Retinal pigment epithelial cell (primary cell): ENCODE data around the gene INO80.

Experiments
- DNase-seq: peaks from one replicate; pipeline ENCODE4 v3.0.0-alpha.2; 2010; ENCODE audit warnings: low read depth
- H3K4me3 ChIP-seq: 2 replicates; pipeline ENCODE4 v1.5.1; 2011; ENCODE audit warnings: mild to moderate bottlenecking, low read length, control low read depth, moderate library complexity
- CTCF ChIP-seq: conservative IDR thresholded peaks from 2 replicates; pipeline ENCODE4 v1.5.1; 2011; ENCODE audit warnings: low read depth, low read length, control low read depth, inconsistent platforms

INO80 gene

GRCh38 chr15:40984406-40984805 is 131.7 kb downstream of the INO80 start:
- DNase-seq: no peak
- no peak for TF ChIP-seq CTCF
- H3K4me3 ChIP-seq: no peak overlapping the region

- no peak overlapping the region for H3K4me3 ChIP-seq
- no peak for DNase-seq
- TF ChIP-seq CTCF: no peak
These were observed 133.2 kb downstream of the INO80 start for GRCh38 chr15:40982855-40983254.

- DNase-seq: no peak
- no peak overlapping the region for H3K4me3 ChIP-seq
- no peak for TF ChIP-seq CTCF
These were observed 134.9 kb downstream of the INO80 start for GRCh38 chr15:40981186-40981585.

- no peak for TF ChIP-seq CTCF
- DNase-seq: no peak
These were observed 137.5 kb downstream of the INO80 start for GRCh38 chr15:40978562-40978961.

GRCh38 chr15:40978141-40978540 is 137.9 kb downstream of the INO80 start:
- no peak for TF ChIP-seq CTCF
- no peak for DNase-seq
- no peak overlapping the region for H3K4me3 ChIP-seq

More at GRCh38 chr15:40978562-40978961, 137.5 kb downstream of the INO80 start:
- no peak overlapping the region for H3K4me3 ChIP-seq

- TF ChIP-seq CTCF: no peak
- H3K4me3 ChIP-seq: no peak overlapping the region
- no peak for DNase-seq
These were observed 139.3 kb downstream of the INO80 start for GRCh38 chr15:40976819-40977218.

- TF ChIP-seq CTCF: no peak
- no peak for DNase-seq
- H3K4me3 ChIP-seq: no peak overlapping the region
These were observed 141.2 kb downstream of the INO80 start for GRCh38 chr15:40974879-40975278.
